HL-60 (cell line): ENCODE measurements around the gene LAMA3.

Source experiments
- DNase-seq, 2 experiments: peaks; one replicate each; pipeline ENCODE4 v3.0.0-alpha.2; 2010 to 2020; ENCODE audit warnings: low read depth in 1 of 2, low spot score in 1 of 2
- H3K27ac ChIP-seq: fragments of 250-450 bp; sonication (Bioruptor Pico); replicated peaks from 2 replicates; pipeline ENCODE4 v1.5.1; 2020; ENCODE audit warnings: mild to moderate bottlenecking, moderate library complexity
- H3K27me3 ChIP-seq: fragments of 250-450 bp; sonication (Bioruptor Pico); 2 replicates; pipeline ENCODE4 v1.5.1; 2021; ENCODE audit warnings: mild to moderate bottlenecking, moderate library complexity; ENCODE audit not compliant: insufficient read depth, poor library complexity, severe bottlenecking
- H3K4me3 ChIP-seq: replicated peaks from 2 replicates; pipeline ENCODE4 v1.5.1; 2011; ENCODE audit warnings: mild to moderate bottlenecking, control low read depth, low read length; ENCODE audit not compliant: insufficient read depth
- CTCF ChIP-seq: IDR thresholded peaks from one replicate; pipeline ENCODE4 v1.5.1; 2011; ENCODE audit warnings: low read length, control low read depth, inconsistent platforms; ENCODE audit not compliant: insufficient read depth
- GABPA ChIP-seq: IDR thresholded peaks from 2 replicates; pipeline ENCODE4 v1.6.1; 2012; ENCODE audit warnings: low read depth
- POLR2AphosphoS5 ChIP-seq: IDR thresholded peaks from 2 replicates; pipeline ENCODE4 v1.6.1; 2012; ENCODE audit warnings: low read depth
- REST ChIP-seq: IDR thresholded peaks from 2 replicates; pipeline ENCODE4 v1.6.1; 2012; ENCODE audit warnings: low read depth; ENCODE audit not compliant: insufficient replicate concordance
- SPI1 ChIP-seq: IDR thresholded peaks from 2 replicates; pipeline ENCODE4 v1.6.1; 2012; ENCODE audit warnings: low read depth, mild to moderate bottlenecking, borderline replicate concordance

The LAMA3 gene

GRCh38 chr18:23852236-23853045, 163.2 kb downstream of the LAMA3 start:
- H3K27ac ChIP-seq, result no peak overlapping the region
- TF ChIP-seq REST, result no peak
- TF ChIP-seq SPI1, result no peak
- no peak for TF ChIP-seq GABPA
- TF ChIP-seq POLR2AphosphoS5, result no peak
- no peak for TF ChIP-seq CTCF
- DNase-seq, result no peak

GRCh38 chr18:23853448-23854195, 164.4 kb downstream of the LAMA3 start:
- DNase-seq, result no peak
- TF ChIP-seq CTCF (no peak), GABPA (no peak), REST (no peak), POLR2AphosphoS5 (no peak), SPI1 (no peak)
- H3K4me3 ChIP-seq, result no peak overlapping the region
- no peak overlapping the region for H3K27ac ChIP-seq
- H3K27me3 ChIP-seq, result peaks cover 10% of the 10 kb centered on the region

More at GRCh38 chr18:23852236-23853045, 163.2 kb downstream of the LAMA3 start:
- no peak overlapping the region for H3K4me3 ChIP-seq
- H3K27me3 ChIP-seq, result peaks cover 10% of the 10 kb centered on the region

- TF ChIP-seq POLR2AphosphoS5 (no peak), GABPA (no peak), REST (no peak), SPI1 (no peak), CTCF (no peak)
Measured at GRCh38 chr18:23855721-23856120, 166.5 kb downstream of the LAMA3 start.

More at GRCh38 chr18:23855721-23856120, 166.5 kb downstream of the LAMA3 start:
- H3K27ac ChIP-seq, result no peak overlapping the region
- peaks cover 8% of the 10 kb centered on the region for H3K27me3 ChIP-seq
- H3K4me3 ChIP-seq, result no peak overlapping the region
- no peak for DNase-seq
